CD8-positive, alpha-beta memory T cell (primary cell): ENCODE measurements around the gene PADI2. TPM values are rescaled to one million over a fixed set of nuclear protein-coding genes. Genes with fewer than 3 reads are reported as not detected.
"Not testable (repeated sequence)": the region's sequence is repeated elsewhere in the genome, so short reads cannot be mapped to it uniquely, and the experiment has no call there.

Experiments used
- CTCF ChIA-PET: fragments of 350-600 bp; sonication (Branson Sonifier 250); formaldehyde crosslinking; loops from one replicate; lab custom pipeline; 2021; ENCODE audit warnings: antibody characterized with exemption; lab: Charles Lee
- POLR2A ChIA-PET: fragments of 350-600 bp; sonication (Branson Sonifier 250); formaldehyde crosslinking; loops from one replicate; lab custom pipeline; 2021; ENCODE audit warnings: antibody characterized with exemption; lab: Charles Lee
- DNase-seq, 5 donors: peaks; one replicate each; pipeline versions ENCODE4 v3.0.0 to v3.0.0-alpha.2; 2020 to 2022; ENCODE audit warnings: mixed read lengths in 1 of 5
- H3K27ac ChIP-seq: one replicate; pipeline ENCODE4 v1.7.0; 2013; ENCODE audit warnings: low read depth, mild to moderate bottlenecking, low read length, moderate library complexity
- H3K27me3 ChIP-seq: 2 replicates; pipeline ENCODE4 v1.7.0; 2013; ENCODE audit warnings: low read length, mild to moderate bottlenecking; ENCODE audit not compliant: insufficient read depth, poor library complexity, severe bottlenecking
- H3K36me3 ChIP-seq: 2 replicates; pipeline ENCODE4 v1.7.0; 2013; ENCODE audit warnings: mild to moderate bottlenecking, low read length, moderate library complexity; ENCODE audit not compliant: insufficient read depth
- H3K4me1 ChIP-seq: 2 replicates; pipeline ENCODE4 v1.7.0; 2013; ENCODE audit warnings: mild to moderate bottlenecking, low read length, moderate library complexity; ENCODE audit not compliant: insufficient read depth
- H3K4me3 ChIP-seq: 2 replicates; pipeline ENCODE4 v1.7.0; 2013; ENCODE audit warnings: mild to moderate bottlenecking, low read length
- H3K9me3 ChIP-seq: 2 replicates; pipeline ENCODE4 v1.7.0; 2013; ENCODE audit warnings: mild to moderate bottlenecking, low read length
- H3K27ac Mint-ChIP-seq, 8 donors: one replicate each; pipeline ENCODE4 v1.8.0; 2020 to 2021; ENCODE audit warnings: mixed read lengths in 8 of 8, mild to moderate bottlenecking in 6 of 8, inconsistent platforms in 3 of 8, moderate library complexity in 3 of 8
- H3K27me3 Mint-ChIP-seq, 2 donors: one replicate each; pipeline ENCODE4 v1.8.0; 2020 to 2021; ENCODE audit warnings: mixed read lengths in 2 of 2, mild to moderate bottlenecking in 1 of 2, moderate library complexity in 1 of 2
- H3K36me3 Mint-ChIP-seq, 3 donors: one replicate each; pipeline ENCODE4 v1.8.0; 2020 to 2021; ENCODE audit warnings: mixed read lengths in 3 of 3, inconsistent platforms in 1 of 3, mild to moderate bottlenecking in 1 of 3
- H3K4me1 Mint-ChIP-seq, 3 donors: one replicate each; pipeline ENCODE4 v1.8.0; 2020 to 2021; ENCODE audit warnings: mixed read lengths in 3 of 3, inconsistent platforms in 1 of 3, mild to moderate bottlenecking in 1 of 3
- H3K4me3 Mint-ChIP-seq, 7 donors: one replicate each; pipeline ENCODE4 v1.8.0; 2020 to 2021; ENCODE audit warnings: mixed read lengths in 7 of 7, mild to moderate bottlenecking in 6 of 7, moderate library complexity in 4 of 7, inconsistent platforms in 2 of 7
- H3K9me3 Mint-ChIP-seq, 5 donors: one replicate each; pipeline ENCODE4 v1.8.0; 2020 to 2022; ENCODE audit warnings: mixed read lengths in 5 of 5, mild to moderate bottlenecking in 3 of 5, moderate library complexity in 2 of 5, inconsistent platforms in 1 of 5
- polyA plus RNA-seq: library from polyadenylated mRNA; unstranded; fragments of 300-500 nt; fragmentation: Illumina TruSeq; gene quantifications from one replicate; pipeline ENCODE4 v1.2.3, GENCODE V29; 2021
- total RNA-seq, 2 experiments: library from RNA; stranded (reverse); gene quantifications; one replicate each; pipeline ENCODE4 v1.2.3, GENCODE V29; 2021

The PADI2 gene
- total and polyA plus RNA-seq, 3 experiments from 2014 or later, result not detected

- Mint-ChIP-seq H3K4me3 (no peak overlapping the region), H3K9me3 (peaks cover 0 to 3% (median 0%) of the 10 kb centered on the region in 5 donors), H3K27me3 (peaks cover 6 to 8% of the 10 kb centered on the region in 2 donors), H3K36me3 (no peaks in the 10 kb centered on the region), H3K4me1 (no peaks in the 10 kb centered on the region), H3K27ac (no peak overlapping the region)
- Histone ChIP-seq H3K36me3 (no peaks in the 10 kb centered on the region), H3K4me1 (no peaks in the 10 kb centered on the region), H3K27ac (no peak overlapping the region), H3K27me3 (no peaks in the 10 kb centered on the region), H3K4me3 (no peak overlapping the region), H3K9me3 (no peaks in the 10 kb centered on the region)
- POLR2A ChIA-PET, result no interaction called here
- CTCF ChIA-PET, result no interaction called here
- no peak for DNase-seq
These were observed 49.6 kb downstream of the PADI2 start for GRCh38 chr1:17069452-17070162.

GRCh38 chr1:17068789-17069188, 50.5 kb downstream of the PADI2 start:
- peaks cover 6 to 8% of the 10 kb centered on the region in 2 donors for H3K27me3 Mint-ChIP-seq
- no peaks in the 10 kb centered on the region for H3K9me3 ChIP-seq
- peaks cover 0 to 5% (median 2%) of the 10 kb centered on the region in 5 donors for H3K9me3 Mint-ChIP-seq
- ChIA-PET CTCF (no interaction called here), POLR2A (no interaction called here)
- no peaks in the 10 kb centered on the region for H3K27me3 ChIP-seq
- no peak overlapping the region for H3K4me3 Mint-ChIP-seq
- no peaks in the 10 kb centered on the region for H3K36me3 Mint-ChIP-seq
- no peaks in the 10 kb centered on the region for H3K4me1 Mint-ChIP-seq
- no peak overlapping the region for H3K27ac Mint-ChIP-seq
- no peak for DNase-seq
- no peaks in the 10 kb centered on the region for H3K4me1 ChIP-seq
- no peak overlapping the region for H3K27ac ChIP-seq
- H3K4me3 ChIP-seq, result no peak overlapping the region
- no peaks in the 10 kb centered on the region for H3K36me3 ChIP-seq

GRCh38 chr1:17067465-17068240, 51.6 kb downstream of the PADI2 start:
- Histone ChIP-seq H3K36me3 (no peaks in the 10 kb centered on the region), H3K4me1 (no peaks in the 10 kb centered on the region), H3K27ac (no peak overlapping the region), H3K4me3 (no peak overlapping the region), H3K27me3 (no peaks in the 10 kb centered on the region), H3K9me3 (no peaks in the 10 kb centered on the region)
- H3K27ac Mint-ChIP-seq, result peak overlapping the region in 1 of 8 donors; percentile 54
- POLR2A ChIA-PET, result no interaction called here
- H3K4me3 Mint-ChIP-seq, result no peak overlapping the region
- no peak for DNase-seq
- H3K9me3 Mint-ChIP-seq, result peaks cover 0 to 5% (median 2%) of the 10 kb centered on the region in 5 donors
- H3K4me1 Mint-ChIP-seq, result no peaks in the 10 kb centered on the region
- peaks cover 6 to 13% of the 10 kb centered on the region in 2 donors for H3K27me3 Mint-ChIP-seq
- no peaks in the 10 kb centered on the region for H3K36me3 Mint-ChIP-seq
- CTCF ChIA-PET, result no interaction called here

- no peaks in the 10 kb centered on the region for H3K27me3 ChIP-seq
- POLR2A ChIA-PET, result no interaction called here
- no peaks in the 10 kb centered on the region for H3K4me1 Mint-ChIP-seq
- H3K4me1 ChIP-seq, result no peaks in the 10 kb centered on the region
- peaks cover 0 to 5% (median 2%) of the 10 kb centered on the region in 5 donors for H3K9me3 Mint-ChIP-seq
- DNase-seq, result no peak
- H3K4me3 ChIP-seq, result no peak overlapping the region
- H3K9me3 ChIP-seq, result no peaks in the 10 kb centered on the region
- peaks cover 6 to 11% of the 10 kb centered on the region in 2 donors for H3K27me3 Mint-ChIP-seq
- CTCF ChIA-PET, result no interaction called here
- H3K36me3 Mint-ChIP-seq, result no peaks in the 10 kb centered on the region
- no peaks in the 10 kb centered on the region for H3K36me3 ChIP-seq
- H3K27ac ChIP-seq, result no peak overlapping the region
- peak overlapping the region in 1 of 8 donors; percentile 54 for H3K27ac Mint-ChIP-seq
- H3K4me3 Mint-ChIP-seq, result no peak overlapping the region
These were observed 52.2 kb downstream of the PADI2 start for GRCh38 chr1:17067069-17067426.

GRCh38 chr1:17066361-17067068, 52.7 kb downstream of the PADI2 start:
- H3K4me1 Mint-ChIP-seq, result no peaks in the 10 kb centered on the region
- Histone ChIP-seq H3K36me3 (no peaks in the 10 kb centered on the region), H3K9me3 (no peaks in the 10 kb centered on the region), H3K27ac (no peak overlapping the region), H3K27me3 (no peaks in the 10 kb centered on the region), H3K4me3 (no peak overlapping the region), H3K4me1 (no peaks in the 10 kb centered on the region)
- CTCF ChIA-PET, result interaction anchor here (1.0 kb wide), 2 partner anchors 8 to 11 kb away, joined by 3 to 4 read pairs; no protein-coding TSS in a partner anchor
- no peak overlapping the region for H3K27ac Mint-ChIP-seq
- H3K27me3 Mint-ChIP-seq, result peaks cover 6 to 17% of the 10 kb centered on the region in 2 donors
- POLR2A ChIA-PET, result no interaction called here
- no peak overlapping the region for H3K4me3 Mint-ChIP-seq
- no peak for DNase-seq
- H3K36me3 Mint-ChIP-seq, result no peaks in the 10 kb centered on the region
- peaks cover 0 to 5% (median 2%) of the 10 kb centered on the region in 5 donors for H3K9me3 Mint-ChIP-seq

- H3K4me1 Mint-ChIP-seq, result no peaks in the 10 kb centered on the region
- no peak for DNase-seq
- no peaks in the 10 kb centered on the region for H3K36me3 Mint-ChIP-seq
- no peak overlapping the region for H3K27ac Mint-ChIP-seq
- Histone ChIP-seq H3K27ac (no peak overlapping the region), H3K9me3 (no peaks in the 10 kb centered on the region), H3K4me3 (no peak overlapping the region), H3K27me3 (no peaks in the 10 kb centered on the region), H3K36me3 (no peaks in the 10 kb centered on the region), H3K4me1 (no peaks in the 10 kb centered on the region)
- peaks cover 0 to 5% (median 2%) of the 10 kb centered on the region in 5 donors for H3K9me3 Mint-ChIP-seq
- H3K4me3 Mint-ChIP-seq, result no peak overlapping the region
- H3K27me3 Mint-ChIP-seq, result peaks cover 6 to 20% of the 10 kb centered on the region in 2 donors
- CTCF ChIA-PET, result interaction anchor here (1.0 kb wide), 2 partner anchors 9 to 11 kb away, joined by 3 to 4 read pairs; no protein-coding TSS in a partner anchor
- POLR2A ChIA-PET, result no interaction called here
These were observed 53.6 kb downstream of the PADI2 start for GRCh38 chr1:17065666-17066065.

- CTCF ChIA-PET, H3K27ac ChIP-seq, H3K4me1 Mint-ChIP-seq, DNase-seq, H3K9me3 Mint-ChIP-seq, H3K36me3 Mint-ChIP-seq, POLR2A ChIA-PET, H3K9me3 ChIP-seq, H3K27me3 ChIP-seq, H3K4me1 ChIP-seq, H3K36me3 ChIP-seq, H3K4me3 Mint-ChIP-seq, H3K4me3 ChIP-seq: not testable (repeated sequence)
- Mint-ChIP-seq H3K27me3 (peaks cover 3 to 33% of the 10 kb centered on the region in 2 donors), H3K27ac (peak overlapping the region in 1 of 8 donors; percentile 52)
These were observed 56.5 kb downstream of the PADI2 start for GRCh38 chr1:17062751-17063150.

- Mint-ChIP-seq H3K4me3 (no peak overlapping the region), H3K4me1 (no peaks in the 10 kb centered on the region), H3K9me3 (peaks cover 0 to 5% (median 2%) of the 10 kb centered on the region in 5 donors), H3K27me3 (peaks cover 3 to 33% of the 10 kb centered on the region in 2 donors), H3K36me3 (no peaks in the 10 kb centered on the region), H3K27ac (no peak overlapping the region)
- Histone ChIP-seq H3K4me1 (no peaks in the 10 kb centered on the region), H3K27ac (no peak overlapping the region), H3K4me3 (no peak overlapping the region), H3K36me3 (no peaks in the 10 kb centered on the region), H3K27me3 (no peaks in the 10 kb centered on the region), H3K9me3 (no peaks in the 10 kb centered on the region)
- no peak for DNase-seq
- CTCF ChIA-PET, result no interaction called here
- POLR2A ChIA-PET, result no interaction called here
These were observed 57.4 kb downstream of the PADI2 start for GRCh38 chr1:17061892-17062291.
